Gastroesophageal sphincter (tissue), 3 donors: ENCODE measurements around the gene DMRT1.

Experiments used
- CTCF ChIP-seq, 4 experiments: fragments of 200-600 bp in 2 of 4; fragments of 450-650 bp in 2 of 4; sonication (generic) in 1 of 4; IDR thresholded peaks; one replicate each; pipeline ENCODE4 v1.5.1; 2017 to 2019; ENCODE audit warnings: antibody characterized with exemption in 4 of 4, mild to moderate bottlenecking in 2 of 4, moderate library complexity in 2 of 4
- EP300 ChIP-seq: sonication (generic); formaldehyde crosslinking; IDR thresholded peaks from one replicate; pipeline ENCODE4 v1.6.1; 2017; ENCODE audit warnings: antibody characterized with exemption, mild to moderate bottlenecking
- POLR2A ChIP-seq, 2 donors: fragments of 450-650 bp; IDR thresholded peaks; one replicate each; pipeline ENCODE4 v1.6.1; 2017; ENCODE audit warnings: antibody characterized with exemption in 2 of 2, mild to moderate bottlenecking in 2 of 2, moderate library complexity in 1 of 2
- POLR2AphosphoS5 ChIP-seq: sonication (generic); formaldehyde crosslinking; IDR thresholded peaks from one replicate; pipeline ENCODE4 v1.6.1; 2017; ENCODE audit warnings: antibody characterized with exemption

- no peak for TF ChIP-seq CTCF (IDR thresholded peaks at IDR 0.05)
- TF ChIP-seq POLR2AphosphoS5: no peak
- no peak for TF ChIP-seq EP300
- TF ChIP-seq POLR2A (IDR thresholded peaks at IDR 0.05): no peak
Observed at GRCh38 chr9:969310-970150, 128.0 kb downstream of the DMRT1 start.
